ENCODE results near the gene LSM2. TPM values are rescaled to one million over a fixed set of nuclear protein-coding genes. Genes with fewer than 3 reads are reported as not detected.

The LSM2 gene
- total RNA-seq = 95.7 and 134 TPM in 2 replicates

DNA sequence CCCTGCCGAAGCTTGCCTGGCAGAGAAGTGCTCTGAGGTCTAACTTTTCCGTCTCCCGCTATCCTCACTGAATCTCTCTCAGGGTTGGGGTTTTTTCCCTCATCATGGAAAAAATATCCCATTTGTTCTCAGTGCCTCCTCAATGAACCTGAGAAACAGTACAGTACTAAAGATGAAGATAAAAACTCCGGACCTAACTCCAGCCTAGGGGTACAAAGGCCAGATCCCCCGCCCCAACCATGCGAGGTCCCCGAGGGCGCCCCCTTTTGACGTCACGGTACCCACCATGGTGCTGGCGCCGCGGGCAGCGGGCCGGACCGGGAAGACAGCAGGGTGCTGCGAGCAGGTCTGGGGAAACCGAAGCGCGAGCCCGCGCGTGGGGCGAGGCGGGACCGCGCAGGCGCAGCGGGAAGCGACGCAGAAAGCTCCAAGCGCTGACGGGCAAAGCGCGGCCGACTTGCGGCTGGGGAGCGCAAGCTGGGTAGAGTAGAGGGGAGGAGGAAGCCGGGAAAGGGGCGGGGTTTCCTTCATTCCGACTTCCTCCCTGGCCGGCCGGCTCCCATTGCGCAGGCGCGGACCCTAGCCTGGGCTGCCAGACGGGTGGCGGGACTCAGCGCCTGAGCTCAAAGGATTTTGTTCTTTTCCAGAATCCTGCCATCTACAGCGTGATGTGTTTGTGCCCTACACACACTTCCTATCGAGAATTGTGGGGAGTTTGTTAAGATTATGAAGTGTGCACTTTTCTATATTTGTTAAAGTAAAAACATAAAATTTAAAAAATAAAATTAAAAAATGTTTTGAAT lies at the start of gene LSM2:
Gene LSM2 (minus strand): TSS at position 497 of the 803 bp plus-strand sequence. CDS start 209 bp downstream, at position 288.

DNA sequence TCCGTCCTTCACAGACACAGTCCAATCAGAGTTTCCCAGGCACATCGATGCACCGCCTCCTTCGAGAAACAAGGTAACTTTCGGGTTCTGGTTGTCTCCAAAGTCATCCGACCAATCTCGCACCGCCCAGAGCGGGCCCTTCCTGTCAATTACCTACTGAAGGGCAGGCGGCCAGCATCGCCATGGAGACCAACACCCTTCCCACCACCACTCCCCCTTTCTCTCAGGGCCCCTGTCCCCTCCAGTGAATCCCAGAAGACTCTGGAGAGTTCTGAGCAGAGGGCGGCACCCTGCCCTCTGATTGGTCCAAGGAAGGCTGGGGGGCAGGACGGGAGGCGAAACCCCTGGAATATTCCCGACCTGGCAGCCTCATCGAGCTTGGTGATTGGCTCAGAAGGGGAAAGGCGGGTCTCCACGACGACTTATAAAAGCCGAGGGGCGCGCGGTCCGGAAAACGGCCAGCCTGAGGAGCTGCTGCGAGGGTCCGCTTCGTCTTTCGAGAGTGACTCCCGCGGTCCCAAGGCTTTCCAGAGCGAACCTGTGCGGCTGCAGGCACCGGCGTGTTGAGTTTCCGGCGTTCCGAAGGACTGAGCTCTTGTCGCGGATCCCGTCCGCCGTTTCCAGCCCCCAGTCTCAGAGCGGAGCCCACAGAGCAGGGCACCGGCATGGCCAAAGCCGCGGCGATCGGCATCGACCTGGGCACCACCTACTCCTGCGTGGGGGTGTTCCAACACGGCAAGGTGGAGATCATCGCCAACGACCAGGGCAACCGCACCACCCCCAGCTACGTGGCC lies 20.7 kb upstream of the LSM2 start, which contains the start of gene HSPA1B:
Gene HSPA1B (plus strand): TSS at position 453 of the 794 bp plus-strand sequence. CDS start 213 bp downstream, at position 666.

DNA sequence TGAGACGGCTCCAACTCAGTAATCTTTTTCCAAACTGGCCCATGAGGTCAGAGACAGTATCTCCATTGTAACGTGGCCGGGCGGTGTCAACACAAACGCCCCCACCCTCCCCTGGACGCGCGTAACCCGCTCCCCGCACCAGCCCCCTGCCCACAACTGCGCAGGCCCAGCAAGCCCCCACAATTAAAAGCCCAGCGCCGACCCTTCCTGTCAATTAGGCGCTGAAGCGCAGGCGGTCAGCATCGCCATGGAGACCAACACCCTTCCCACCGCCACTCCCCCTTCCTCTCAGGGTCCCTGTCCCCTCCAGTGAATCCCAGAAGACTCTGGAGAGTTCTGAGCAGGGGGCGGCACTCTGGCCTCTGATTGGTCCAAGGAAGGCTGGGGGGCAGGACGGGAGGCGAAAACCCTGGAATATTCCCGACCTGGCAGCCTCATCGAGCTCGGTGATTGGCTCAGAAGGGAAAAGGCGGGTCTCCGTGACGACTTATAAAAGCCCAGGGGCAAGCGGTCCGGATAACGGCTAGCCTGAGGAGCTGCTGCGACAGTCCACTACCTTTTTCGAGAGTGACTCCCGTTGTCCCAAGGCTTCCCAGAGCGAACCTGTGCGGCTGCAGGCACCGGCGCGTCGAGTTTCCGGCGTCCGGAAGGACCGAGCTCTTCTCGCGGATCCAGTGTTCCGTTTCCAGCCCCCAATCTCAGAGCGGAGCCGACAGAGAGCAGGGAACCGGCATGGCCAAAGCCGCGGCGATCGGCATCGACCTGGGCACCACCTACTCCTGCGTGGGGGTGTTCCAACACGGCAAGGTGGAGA lies 8.5 kb upstream of the LSM2 start, which contains the start of the genes HSPA1A and HSPA1L:
Gene HSPA1A (plus strand): TSS at position 519 of the 814 bp plus-strand sequence. CDS start 214 bp downstream, at position 733.
Gene HSPA1L (minus strand): TSS at position 259 of the 814 bp plus-strand sequence. CDS start 3,311 bp downstream, outside the sequence.

DNA sequence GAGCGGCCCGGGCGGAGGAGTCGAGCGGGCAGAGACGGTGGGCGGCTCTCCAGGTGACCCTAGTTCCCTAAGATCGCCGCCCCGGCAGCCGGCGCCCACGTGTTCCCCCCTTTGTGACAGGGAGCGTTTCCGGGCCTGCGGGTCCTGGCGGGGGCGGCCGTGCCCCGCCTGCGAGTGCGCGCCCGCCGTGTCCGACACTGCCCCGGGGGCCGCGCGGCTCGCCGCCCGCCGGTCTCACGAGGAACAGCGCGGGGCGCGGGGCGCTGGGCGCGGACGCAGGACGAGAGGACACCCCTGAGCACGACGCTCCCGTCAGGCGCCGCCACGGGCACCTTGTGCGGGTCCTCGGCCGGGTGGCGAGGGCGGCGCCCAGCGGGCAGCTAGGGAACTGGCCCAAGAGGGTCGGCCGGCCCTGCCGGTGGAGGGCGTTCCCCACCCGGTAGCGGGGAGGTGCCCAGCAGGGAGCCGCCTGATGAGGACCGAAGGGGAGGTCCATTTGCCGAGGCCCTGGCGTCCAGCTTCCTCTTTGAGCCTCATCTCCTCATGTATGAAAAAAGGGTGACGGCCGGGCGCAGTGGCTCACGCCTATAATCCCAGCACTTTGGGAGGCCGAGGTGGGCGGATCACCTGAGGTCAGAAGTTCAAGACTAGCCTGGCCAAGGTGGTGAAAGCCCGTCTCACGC lies 11.0 kb downstream of the LSM2 start, which contains the start of gene VARS1:
Gene VARS1 (minus strand): TSS at position 137 of the 683 bp plus-strand sequence. CDS start 535 bp downstream, outside the sequence.

DNA sequence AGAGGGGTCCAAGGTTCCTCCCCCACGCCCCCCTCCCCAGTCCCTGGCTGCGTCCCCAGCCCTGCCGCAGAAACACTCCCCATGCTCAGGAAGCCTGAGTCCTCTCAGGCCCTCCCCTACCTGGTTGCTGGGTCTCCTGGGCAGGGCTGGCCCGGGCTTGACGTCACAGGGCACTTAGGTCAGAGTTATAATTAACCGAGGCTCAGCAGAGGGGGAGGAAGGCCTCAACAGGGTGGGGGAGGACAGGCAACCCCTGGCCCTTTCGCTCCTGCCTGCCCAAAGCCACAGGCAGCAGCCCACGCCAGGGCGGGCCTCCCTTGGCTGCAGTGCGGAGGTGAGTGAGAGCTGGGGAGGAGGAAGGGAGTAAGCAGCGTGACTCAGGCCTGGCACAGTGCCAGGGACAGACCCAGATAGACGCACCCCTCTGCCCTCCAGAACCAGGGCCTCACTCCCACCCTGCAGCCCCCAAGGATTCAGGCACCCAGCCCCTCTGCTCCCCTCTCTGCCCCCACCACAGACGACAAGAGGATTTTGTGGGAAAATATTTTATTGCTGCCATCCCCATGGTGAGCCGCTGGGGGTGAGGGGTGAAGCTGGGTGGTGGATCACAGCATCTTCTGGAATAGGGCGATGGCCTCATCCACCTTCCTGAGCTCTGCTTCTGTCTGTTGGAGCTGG lies 29.6 kb downstream of the LSM2 start, which contains the start of gene VWA7:
Gene VWA7 (minus strand): TSS at position 340 of the 678 bp plus-strand sequence. CDS start 549 bp downstream, outside the sequence.

DNA sequence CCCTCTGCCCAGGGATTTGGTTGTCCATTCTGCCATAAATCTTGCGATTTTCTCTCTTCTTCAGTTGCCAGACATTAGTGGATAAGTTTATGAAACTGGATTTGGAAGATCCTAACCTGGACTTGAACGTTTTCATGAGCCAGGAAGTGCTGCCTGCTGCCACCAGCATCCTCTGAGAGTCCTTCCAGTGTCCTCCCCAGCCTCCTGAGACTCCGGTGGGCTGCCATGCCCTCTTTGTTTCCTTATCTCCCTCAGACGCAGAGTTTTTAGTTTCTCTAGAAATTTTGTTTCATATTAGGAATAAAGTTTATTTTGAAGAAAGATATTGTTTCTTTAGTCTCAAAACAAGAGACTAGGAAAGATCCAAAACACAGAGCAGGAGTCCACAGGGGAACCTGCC lies 44.4 kb downstream of the LSM2 start, which contains the start of gene SAPCD1:
Gene SAPCD1 (plus strand): TSS at position 301 of the 400 bp plus-strand sequence. CDS start 399 bp downstream, outside the sequence.

Other genes with a start within 250 kb of the LSM2 start
- not detected in 2 replicates for gene LTA, start 234.7 kb downstream of the LSM2 start, total RNA-seq
- gene TNF, start 231.4 kb downstream of the LSM2 start, total RNA-seq = 3.3 and 4.5 TPM in 2 replicates
- gene LTB, start 224.5 kb downstream of the LSM2 start, total RNA-seq = 0.49 and 1.5 TPM in 2 replicates
- gene LST1, start 220.7 kb downstream of the LSM2 start, total RNA-seq = not detected in 2 replicates
- gene NCR3, start 214.0 kb downstream of the LSM2 start, total RNA-seq = not detected in 2 replicates
- not detected in 2 replicates for gene AIF1, start 191.7 kb downstream of the LSM2 start, total RNA-seq
- gene PRRC2A, start 186.3 kb downstream of the LSM2 start, total RNA-seq = 88.0 and 92.7 TPM in 2 replicates
- gene BAG6, start 154.3 kb downstream of the LSM2 start, total RNA-seq = 195 and 196 TPM in 2 replicates
- 1.2 and 2.3 TPM in 2 replicates for gene APOM, start 151.1 kb downstream of the LSM2 start, total RNA-seq
- gene C6orf47, start 146.2 kb downstream of the LSM2 start, total RNA-seq = 16.0 and 20.2 TPM in 2 replicates
- 13.1 and 16.0 TPM in 2 replicates for gene GPANK1, start 142.0 kb downstream of the LSM2 start, total RNA-seq
- 251 and 316 TPM in 2 replicates for gene CSNK2B, start 140.9 kb downstream of the LSM2 start, total RNA-seq
- 1.9 and 2.3 TPM in 2 replicates for gene LY6G5B, start 137.0 kb downstream of the LSM2 start, total RNA-seq
- 0.70 and 0.76 TPM in 2 replicates for gene LY6G5C, start 125.9 kb downstream of the LSM2 start, total RNA-seq
- gene ABHD16A, start 103.6 kb downstream of the LSM2 start, total RNA-seq = 24.0 and 27.8 TPM in 2 replicates
- not detected in 2 replicates for gene LY6G6F, start 100.1 kb downstream of the LSM2 start, total RNA-seq
- not detected in 2 replicates for gene LY6G6D, start 91.6 kb downstream of the LSM2 start, total RNA-seq
- gene LY6G6C, start 85.2 kb downstream of the LSM2 start, total RNA-seq = 0.15 TPM in 1 of 2 replicates, not detected in the other
- not detected in 2 replicates for gene MPIG6B, start 83.6 kb downstream of the LSM2 start, total RNA-seq
- 9.5 and 16.1 TPM in 2 replicates for gene DDAH2, start 77.7 kb downstream of the LSM2 start, total RNA-seq
- gene CLIC1, start 70.4 kb downstream of the LSM2 start, total RNA-seq = 805 and 887 TPM in 2 replicates
- gene MSH5, start 67.0 kb downstream of the LSM2 start, total RNA-seq = 6.2 and 7.4 TPM in 2 replicates
- 0.70 and 1.5 TPM in 2 replicates for gene SAPCD1, start 44.3 kb downstream of the LSM2 start, total RNA-seq
- gene VWA7, start 29.6 kb downstream of the LSM2 start, total RNA-seq = 0.19 and 0.86 TPM in 2 replicates
- 84.7 and 118 TPM in 2 replicates for gene VARS1, start 11.2 kb downstream of the LSM2 start, total RNA-seq
- 0.53 and 0.62 TPM in 2 replicates for gene HSPA1L, start 8.3 kb upstream of the LSM2 start, total RNA-seq
- gene HSPA1A, start 8.6 kb upstream of the LSM2 start, total RNA-seq = 37.6 and 59.1 TPM in 2 replicates
- gene HSPA1B, start 20.8 kb upstream of the LSM2 start, total RNA-seq = 76.1 and 133 TPM in 2 replicates
- gene NEU1, start 55.9 kb upstream of the LSM2 start, total RNA-seq = 33.3 and 33.7 TPM in 2 replicates
- gene SLC44A4, start 72.0 kb upstream of the LSM2 start, total RNA-seq = 0.04 TPM in 1 of 2 replicates, not detected in the other
- 22.2 and 24.5 TPM in 2 replicates for gene EHMT2, start 90.7 kb upstream of the LSM2 start, total RNA-seq
- 0.30 and 0.39 TPM in 2 replicates for gene ZBTB12, start 95.1 kb upstream of the LSM2 start, total RNA-seq
- gene C2, start 120.8 kb upstream of the LSM2 start, total RNA-seq = not detected in 2 replicates
- gene CFB, start 139.1 kb upstream of the LSM2 start, total RNA-seq = 1.2 and 3.4 TPM in 2 replicates
- gene NELFE, start 152.0 kb upstream of the LSM2 start, total RNA-seq = 129 and 171 TPM in 2 replicates
- gene SKIC2, start 152.2 kb upstream of the LSM2 start, total RNA-seq = 34.5 and 47.2 TPM in 2 replicates
- gene DXO, start 165.2 kb upstream of the LSM2 start, total RNA-seq = 17.2 and 20.9 TPM in 2 replicates
- gene C4A, start 175.1 kb upstream of the LSM2 start, total RNA-seq = 1.7 and 3.4 TPM in 2 replicates
- gene C4B, start 207.8 kb upstream of the LSM2 start, total RNA-seq = 1.2 and 2.4 TPM in 2 replicates
- not detected in 2 replicates for gene CYP21A2, start 231.4 kb upstream of the LSM2 start, total RNA-seq